Head of caudate nucleus (tissue), 42 donors: ENCODE results near the gene KCTD11.

Experiments
- DNase-seq, 42 donors: peaks; one replicate each; pipeline versions ENCODE4 v3.0.0 to v3.0.0-alpha.2; 2020 to 2021; ENCODE audit warnings: mixed read lengths in 7 of 42
- intact Hi-C: fragments of 100-400 bp; cut with DNase I; formaldehyde crosslinking; loops from one replicate; pipeline ENCODE4 v1.15.0; 2022

Gene KCTD11

GRCh38 chr17:7351665-7352502 is at the start of gene KCTD11:
TSS of gene KCTD11 (plus strand) at chr17:7352162.
- intact Hi-C loops: loop anchor here (5.0 to 10.0 kb wide), 4 partner anchors 40 to 223 kb away; partner anchors contain the start of genes CD68, FGF11, PLSCR3 and TMEM102
- peak; percentile 75 to 95 (median 87) for DNase-seq

GRCh38 chr17:7304179-7304578 is 47.8 kb upstream of the KCTD11 start:
- DNase-seq: no peak
- intact Hi-C loops: no loop called here

- peak; percentile 98 to 100 (median 99) for DNase-seq
- intact Hi-C loops: loop anchor here (5.0 kb wide), 1 partner anchor 55 kb away; the partner anchor contains the start of genes CTDNEP1 and ELP5
Measured at GRCh38 chr17:7306911-7307685, 44.9 kb upstream of the KCTD11 start, which contains the start of gene EIF5A. TSS of gene EIF5A (plus strand) at chr17:7307628. CDS start at chr17:7309636, 2,008 bp downstream.

- intact Hi-C loops: loop anchor here (5.0 kb wide), 1 partner anchor 56 kb away; the partner anchor contains the start of genes CTDNEP1 and ELP5
- peak in 32 of 42 donors; percentile 9 to 71 (median 45) for DNase-seq
Measured at GRCh38 chr17:7307686-7308624, 44.0 kb upstream of the KCTD11 start.

GRCh38 chr17:7308625-7309433 is 43.1 kb upstream of the KCTD11 start:
- intact Hi-C loops: loop anchor here (5.0 kb wide), 1 partner anchor 57 kb away; the partner anchor contains the start of genes CTDNEP1 and ELP5
- peak; percentile 28 to 84 (median 64) for DNase-seq

- no peak for DNase-seq
- intact Hi-C loops: loop anchor here (5.0 kb wide), 1 partner anchor 57 kb away; the partner anchor contains the start of genes CTDNEP1 and ELP5
Measured at GRCh38 chr17:7309628-7310027, 42.3 kb upstream of the KCTD11 start.

GRCh38 chr17:7311110-7311705 is 40.8 kb upstream of the KCTD11 start:
- intact Hi-C loops: no loop called here

GRCh38 chr17:7312432-7313087 is 39.4 kb upstream of the KCTD11 start:
- intact Hi-C loops: no loop called here
- no peak for DNase-seq

More at GRCh38 chr17:7311110-7311705, 40.8 kb upstream of the KCTD11 start:
- DNase-seq: no peak

- intact Hi-C loops: no loop called here
- no peak for DNase-seq
Measured at GRCh38 chr17:7313088-7313889, 38.7 kb upstream of the KCTD11 start.

- intact Hi-C loops: no loop called here
Measured at GRCh38 chr17:7313890-7314718, 37.9 kb upstream of the KCTD11 start.

GRCh38 chr17:7314719-7315569 is 37.0 kb upstream of the KCTD11 start, which contains the start of gene GPS2:
TSS of gene GPS2 (minus strand) at chr17:7315360. CDS start at chr17:7315052, 308 bp downstream.
- intact Hi-C loops: no loop called here
- DNase-seq: peak; percentile 84 to 98 (median 94)

More at GRCh38 chr17:7313890-7314718, 37.9 kb upstream of the KCTD11 start:
- DNase-seq: no peak

- peak; percentile 22 to 85 (median 63) for DNase-seq
- intact Hi-C loops: no loop called here
Measured at GRCh38 chr17:7315570-7316235, 36.3 kb upstream of the KCTD11 start.

- DNase-seq: no peak
- intact Hi-C loops: no loop called here
Measured at GRCh38 chr17:7317161-7317803, 34.7 kb upstream of the KCTD11 start.
